Hepatocyte (in vitro differentiated cells): Measurements from ENCODE around the gene STARD8.

Experiments
- CTCF ChIP-seq: fragments of 200-600 bp; sonication (generic); IDR thresholded peaks from 2 replicates; pipeline ENCODE4 v1.5.1; 2016; ENCODE audit warnings: antibody characterized with exemption, mild to moderate bottlenecking; ENCODE audit not compliant: poor library complexity
- EZH2phosphoT487 ChIP-seq: fragments of 200-600 bp; sonication (generic); IDR thresholded peaks from one replicate; pipeline ENCODE4 v1.6.1; 2018; ENCODE audit warnings: antibody characterized with exemption, mild to moderate bottlenecking, low read depth, moderate library complexity; ENCODE audit not compliant: unreplicated experiment, severe bottlenecking

GRCh38 chrX:68627986-68628385 lies 19.5 kb upstream of the STARD8 start:
- no peak for TF ChIP-seq CTCF
- no peak for TF ChIP-seq EZH2phosphoT487
